GM19468 (cell line): Measurements from ENCODE around the gene SMCP.

ENCODE experiments used
- ATAC-seq: cut with Tn5 transposase; IDR thresholded peaks from one replicate; pipeline ENCODE4 v1.9.1; 2021; ENCODE audit warnings: mild to moderate bottlenecking, moderate library complexity, moderate number of reproducible peaks; ENCODE audit not compliant: unreplicated experiment; ENCODE audit errors: extremely low read depth

The SMCP gene

DNA sequence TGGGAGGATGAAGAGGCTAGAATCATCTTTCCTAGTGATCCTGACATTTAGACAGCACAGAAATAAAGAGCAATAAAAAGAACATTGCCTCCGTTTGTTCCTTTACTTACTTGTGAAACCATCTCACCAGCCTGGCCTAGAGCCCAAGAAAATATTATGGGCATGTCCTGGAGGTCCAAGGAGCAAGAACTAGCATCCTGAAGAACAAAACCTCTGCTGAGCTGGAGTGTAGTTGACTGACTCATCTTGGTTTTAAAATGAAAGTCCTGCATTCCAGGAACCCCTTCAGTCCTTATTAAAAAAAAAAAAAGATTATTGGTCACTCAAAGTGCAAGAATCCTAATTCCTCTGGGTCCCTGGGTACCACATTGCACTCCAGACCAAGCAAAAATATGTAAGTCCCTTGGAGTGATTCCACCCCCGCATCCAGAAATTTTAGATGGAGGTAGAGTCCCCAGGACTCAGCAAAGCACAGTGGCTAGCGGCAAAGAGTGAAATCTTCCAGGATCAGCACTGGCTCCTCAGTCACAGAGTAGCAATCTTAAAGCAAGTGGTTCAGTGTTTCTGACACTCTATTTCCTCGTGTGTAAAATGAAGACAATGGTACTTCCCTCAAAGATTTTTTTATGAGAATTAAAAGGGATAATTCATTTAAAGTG, 7.0 kb downstream of the SMCP start:
- no peak for ATAC-seq

DNA sequence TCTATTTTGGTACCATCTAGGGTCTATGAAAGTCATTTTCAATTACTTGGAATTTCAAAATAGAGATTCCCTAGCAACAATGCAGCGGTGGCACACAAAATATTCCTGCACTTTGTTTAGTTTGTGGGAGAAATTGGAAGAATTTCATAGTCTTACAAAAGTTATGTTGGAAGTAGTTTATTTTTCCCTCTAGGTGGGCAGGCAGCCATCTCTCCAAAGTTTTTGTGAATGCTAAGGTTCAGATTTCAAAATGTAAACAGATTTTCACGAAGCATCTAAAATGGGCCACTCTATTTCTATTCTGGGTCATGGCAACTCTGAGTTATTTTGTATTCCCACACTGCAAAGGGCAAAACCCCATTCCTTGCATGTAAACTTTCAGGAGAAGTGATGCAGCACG, 8.0 kb downstream of the SMCP start:
- no peak for ATAC-seq

DNA sequence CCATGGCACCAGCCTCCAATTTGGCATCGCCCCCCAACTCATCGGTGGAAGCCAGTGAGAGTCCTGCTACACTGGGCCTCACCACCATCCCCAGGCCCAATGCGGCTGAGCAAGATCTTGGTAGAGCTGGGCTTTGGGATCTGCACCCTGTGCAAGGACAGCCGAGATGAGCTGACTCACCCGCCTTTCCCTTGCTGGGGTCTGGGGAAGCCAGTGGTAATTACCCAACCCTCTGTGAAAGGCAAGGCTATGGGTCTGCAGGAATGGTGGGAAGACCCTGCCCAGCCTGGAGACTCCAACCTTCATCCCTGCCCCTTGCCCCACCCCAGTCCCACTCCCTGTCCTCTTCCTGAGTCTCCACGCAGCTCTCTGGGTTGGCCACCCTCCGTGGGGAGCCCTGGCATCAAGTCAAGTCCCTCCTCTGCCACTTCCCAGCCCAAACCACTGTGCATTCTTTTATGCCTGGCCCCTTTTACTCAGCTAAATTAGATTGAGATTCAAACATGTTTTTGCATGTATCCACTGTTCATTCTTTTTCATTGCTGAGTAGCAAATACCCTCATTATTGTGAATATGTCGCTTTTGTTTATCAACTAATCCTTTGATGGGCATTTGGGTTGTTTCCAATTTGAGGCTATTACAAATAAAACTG, 8.8 kb downstream of the SMCP start:
- no peak for ATAC-seq

DNA sequence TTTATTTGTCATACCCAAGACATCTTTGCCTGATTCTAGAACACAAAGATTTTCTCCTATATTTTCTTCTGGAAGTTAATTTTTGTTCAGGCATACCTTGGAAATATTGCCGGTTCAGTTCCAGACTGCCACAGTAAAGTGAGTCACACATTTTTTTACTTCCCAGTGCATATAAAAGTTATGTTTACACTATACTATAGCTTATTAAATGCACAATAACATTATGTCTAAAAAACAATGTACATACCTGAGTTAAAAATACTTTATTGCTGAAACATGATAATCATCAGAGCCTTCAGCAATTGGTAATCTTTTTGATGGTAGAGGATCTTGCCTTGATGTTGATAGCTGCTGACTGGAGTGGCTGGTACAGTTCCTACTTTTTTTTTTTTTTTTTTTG, 10.0 kb downstream of the SMCP start:
- no peak for ATAC-seq

DNA sequence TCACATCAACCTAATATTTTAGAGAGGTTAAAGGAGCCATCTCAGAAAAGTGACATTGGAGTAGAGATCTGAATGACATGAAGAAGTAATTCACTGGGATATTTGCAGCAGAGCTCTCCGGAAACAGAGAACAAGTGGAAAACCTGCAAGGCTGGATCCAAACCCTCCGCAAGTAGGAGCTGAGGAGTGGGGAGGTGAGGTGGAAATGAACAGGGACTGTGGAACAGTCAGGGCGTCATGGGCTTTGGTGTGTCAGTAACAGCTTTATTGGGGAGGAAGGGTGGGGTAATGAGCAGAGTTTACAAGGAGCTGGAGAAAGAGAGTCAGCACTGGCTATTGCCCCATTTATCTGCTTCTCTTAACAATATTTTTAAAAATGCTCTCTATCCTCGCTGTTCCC, 20.9 kb downstream of the SMCP start:
- no peak for ATAC-seq

DNA sequence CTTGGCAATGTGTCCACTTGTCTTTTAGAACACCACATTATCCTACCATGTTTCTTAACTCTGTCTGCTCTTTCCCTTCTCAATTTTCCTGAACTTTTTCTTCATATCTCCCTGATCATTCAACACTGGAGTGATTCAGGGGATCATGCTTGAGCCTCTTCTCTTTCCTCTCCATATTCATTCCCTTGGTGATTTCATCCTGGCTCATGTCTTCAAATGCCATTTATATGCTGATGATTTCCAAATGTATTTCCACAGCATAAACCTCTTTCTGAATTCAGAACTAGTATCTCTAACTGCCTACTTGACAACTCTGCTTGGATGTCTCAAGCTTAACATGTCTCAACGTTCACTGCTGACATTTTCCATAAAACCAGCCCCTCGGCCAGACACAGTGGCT, 21.8 kb downstream of the SMCP start:
- no peak for ATAC-seq

DNA sequence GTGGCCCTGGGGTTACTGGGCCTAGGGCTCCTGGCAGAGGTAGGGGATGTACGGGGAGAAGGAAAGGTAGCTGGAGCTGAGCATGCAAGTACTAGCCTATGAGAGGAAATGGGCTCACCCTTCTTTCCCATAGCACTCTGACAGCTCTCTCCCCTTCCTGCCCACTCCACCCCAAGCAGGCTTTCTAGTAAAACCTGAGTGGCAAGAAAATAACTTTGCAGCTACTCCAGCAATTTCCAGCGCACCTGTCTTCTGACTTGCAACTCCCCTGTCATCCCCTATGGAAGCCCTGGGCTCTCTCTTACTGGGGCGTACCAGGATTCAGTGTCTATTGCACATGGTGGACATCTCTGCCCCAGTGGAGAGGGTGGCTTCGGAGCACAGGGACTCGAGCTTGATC, 23.5 kb downstream of the SMCP start:
- no peak for ATAC-seq

DNA sequence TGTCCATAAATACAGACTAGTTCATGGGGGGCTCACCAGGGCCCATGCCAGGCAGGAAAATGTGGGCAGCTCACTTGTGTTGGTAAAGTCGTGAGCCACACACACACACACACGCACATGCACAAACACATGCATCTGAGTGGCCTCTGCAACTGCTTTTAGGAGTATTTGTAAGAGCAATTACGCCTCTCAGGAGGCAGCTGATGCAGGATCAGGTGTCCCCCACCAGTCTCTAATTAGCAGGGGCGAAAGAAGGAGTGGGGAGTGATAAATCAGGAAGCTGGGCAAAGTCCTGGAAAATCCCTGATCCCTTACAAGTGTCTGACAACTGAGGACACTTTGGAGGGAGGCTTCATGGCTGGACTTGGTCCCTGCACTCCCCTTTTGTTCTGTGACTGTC, 24.5 kb downstream of the SMCP start:
- no peak for ATAC-seq

DNA sequence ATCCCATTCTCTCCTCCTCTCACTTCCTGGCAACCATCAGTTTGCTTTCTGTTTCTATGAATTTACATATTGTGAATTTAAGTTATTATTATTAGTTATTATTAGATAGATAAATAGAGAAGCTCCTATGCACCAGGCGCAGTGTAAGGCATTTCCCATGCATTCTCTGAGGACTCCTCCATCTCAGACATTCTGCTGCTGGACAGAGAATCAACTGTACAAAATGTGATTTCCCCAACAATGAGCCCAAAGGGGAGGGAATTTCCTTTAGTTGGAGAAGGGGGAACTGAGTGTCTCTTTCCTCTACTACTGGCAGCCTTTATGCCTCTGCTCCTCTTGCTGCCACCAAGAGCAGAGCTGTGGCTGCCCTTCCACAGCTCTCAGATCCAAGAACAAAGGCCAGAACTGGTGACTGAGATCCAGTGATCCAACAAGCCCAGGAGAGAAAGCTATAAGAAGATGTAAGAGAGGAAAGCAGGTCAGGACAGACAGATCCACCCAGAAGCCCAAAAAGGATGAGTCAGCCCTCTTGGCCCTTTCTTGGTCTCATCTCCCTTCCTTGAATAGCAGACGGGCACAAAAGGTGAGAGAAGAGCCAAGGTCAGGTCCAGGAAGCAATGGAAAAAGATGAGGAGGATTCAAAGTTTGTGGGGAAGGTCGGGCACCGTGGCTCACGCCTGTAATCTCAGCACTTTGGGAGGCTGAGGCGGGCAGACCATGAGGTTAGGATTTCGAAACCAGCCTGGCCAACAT, 26.7 kb downstream of the SMCP start:
- no peak for ATAC-seq

DNA sequence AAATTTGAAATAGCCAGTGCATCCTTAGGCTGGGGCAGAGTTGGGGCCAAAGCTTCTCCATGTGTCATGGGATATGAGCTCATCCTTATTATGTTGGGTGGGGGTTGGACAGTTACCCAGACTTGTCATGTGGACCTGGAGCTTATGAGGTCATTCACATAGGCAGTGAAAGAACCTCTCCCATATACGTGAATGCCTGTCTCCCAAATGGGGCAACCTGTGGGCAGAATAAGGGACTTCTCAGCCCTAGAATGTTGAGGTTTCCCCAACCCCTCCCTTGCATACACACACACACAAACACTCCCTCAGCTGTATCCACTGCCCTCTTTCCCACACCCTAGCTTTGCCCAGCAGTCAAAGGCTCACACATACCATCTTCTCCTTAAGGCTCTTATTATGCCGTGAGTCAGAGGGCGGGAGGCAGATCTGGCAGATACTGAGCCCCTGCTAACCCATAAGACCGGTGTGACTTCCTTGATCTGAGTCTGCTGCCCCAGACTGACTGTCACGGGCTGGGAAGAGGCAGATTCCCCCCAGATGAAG, 28.0 kb downstream of the SMCP start:
- ATAC-seq = no peak

DNA sequence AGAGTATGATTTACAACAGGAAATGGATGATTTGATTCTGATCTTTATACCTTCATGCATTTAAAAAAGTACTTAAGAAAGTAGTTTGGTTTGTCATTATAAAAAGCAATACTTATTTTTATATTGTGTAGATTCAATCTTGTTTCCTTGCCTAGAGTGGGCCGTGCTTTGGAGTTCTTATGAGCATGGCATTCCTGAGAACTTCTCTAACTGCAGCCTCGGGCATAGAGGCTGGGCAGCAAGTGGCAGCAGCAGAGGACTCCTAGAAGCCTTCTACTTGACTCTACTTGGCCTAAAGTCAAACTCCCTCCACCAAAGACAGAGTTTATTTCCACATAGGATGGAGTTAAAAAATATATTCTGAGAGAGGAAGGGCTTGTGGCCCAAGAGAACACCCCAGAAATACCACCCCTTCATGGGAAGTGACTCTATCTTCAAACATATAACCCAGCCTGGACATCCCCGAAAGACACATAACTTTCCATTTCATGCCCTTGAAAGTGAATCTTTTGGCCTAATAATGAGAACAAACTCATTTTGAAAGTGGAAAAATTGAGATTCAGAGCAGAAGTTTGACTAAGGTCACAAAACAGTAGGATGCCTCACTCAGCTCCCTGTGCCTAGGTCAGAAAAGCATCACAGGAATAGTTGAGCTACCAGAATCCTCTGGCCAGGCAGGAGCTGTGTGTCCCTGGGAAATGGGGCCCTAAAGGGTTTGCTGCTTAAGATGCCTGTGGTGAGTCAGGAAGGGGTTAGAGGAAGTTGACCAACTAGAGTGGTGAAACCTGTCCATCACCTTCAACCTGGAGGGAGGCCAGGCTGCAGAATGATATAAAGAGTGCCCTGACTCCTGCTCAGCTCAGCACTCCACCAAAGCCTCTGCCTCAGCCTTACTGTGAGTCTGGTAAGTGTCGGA, 29.8 kb downstream of the SMCP start, which contains the start of gene IVL:
Gene IVL (plus strand): TSS at position 861 of the 916 bp plus-strand sequence. CDS start 1,252 bp downstream, outside the sequence.
- no peak for ATAC-seq

DNA sequence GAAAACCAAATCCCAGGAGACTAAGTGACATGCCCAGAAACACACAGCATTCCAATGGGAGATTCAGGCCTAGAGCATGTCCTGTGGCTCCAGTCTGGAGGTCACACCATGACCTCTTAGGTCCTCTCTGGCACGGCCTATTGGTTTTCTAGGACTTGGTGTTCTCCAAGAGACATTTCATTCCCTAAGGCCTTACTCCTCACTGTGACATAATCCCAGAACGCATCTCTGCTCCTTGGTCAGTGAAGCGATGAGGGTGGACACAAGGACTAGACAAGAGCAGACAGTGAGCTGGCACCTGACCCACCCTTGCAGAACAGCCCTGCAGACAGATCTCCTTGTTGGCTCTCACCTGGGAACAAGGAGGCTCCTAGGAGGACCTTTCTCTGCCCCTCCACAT, 31.1 kb downstream of the SMCP start:
- no peak for ATAC-seq

DNA sequence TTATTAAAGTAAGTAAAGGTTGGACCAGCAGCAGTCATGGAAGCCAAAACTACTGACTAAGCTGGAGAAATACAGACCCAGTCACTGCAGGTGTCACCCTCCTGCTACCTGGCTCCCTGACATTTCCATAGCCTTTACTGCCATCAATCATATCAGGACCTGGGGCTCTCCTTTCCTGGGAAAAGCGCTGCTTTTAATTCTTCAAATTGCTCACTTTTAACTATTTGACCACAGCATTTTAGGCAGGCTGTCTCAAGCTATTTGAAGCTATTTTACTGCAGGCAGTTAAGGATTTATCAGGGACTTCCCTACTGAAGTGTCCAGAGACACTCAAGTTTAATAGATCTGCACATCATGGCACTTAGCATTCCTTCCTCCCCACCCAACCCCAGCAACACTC, 34.3 kb downstream of the SMCP start:
- no peak for ATAC-seq

DNA sequence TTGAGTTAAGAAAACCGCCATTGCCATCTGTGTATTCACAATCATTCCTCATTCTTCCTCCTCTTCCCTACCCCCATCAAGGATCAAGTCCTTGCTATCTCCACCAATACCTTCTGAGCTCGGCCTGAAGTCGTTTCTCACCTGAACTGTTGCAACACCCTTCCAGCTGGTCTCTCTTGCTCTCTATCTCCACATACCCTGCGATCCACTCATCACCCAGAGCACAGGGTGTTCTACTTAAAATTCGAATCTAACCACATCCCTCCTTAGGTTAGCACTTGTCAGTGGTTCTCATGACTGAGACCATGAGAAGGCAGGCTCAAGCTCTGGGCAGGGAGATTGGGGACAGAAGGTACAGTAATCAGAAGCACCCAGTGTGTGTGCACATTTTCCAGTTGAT, 34.8 kb downstream of the SMCP start:
- ATAC-seq = no peak

DNA sequence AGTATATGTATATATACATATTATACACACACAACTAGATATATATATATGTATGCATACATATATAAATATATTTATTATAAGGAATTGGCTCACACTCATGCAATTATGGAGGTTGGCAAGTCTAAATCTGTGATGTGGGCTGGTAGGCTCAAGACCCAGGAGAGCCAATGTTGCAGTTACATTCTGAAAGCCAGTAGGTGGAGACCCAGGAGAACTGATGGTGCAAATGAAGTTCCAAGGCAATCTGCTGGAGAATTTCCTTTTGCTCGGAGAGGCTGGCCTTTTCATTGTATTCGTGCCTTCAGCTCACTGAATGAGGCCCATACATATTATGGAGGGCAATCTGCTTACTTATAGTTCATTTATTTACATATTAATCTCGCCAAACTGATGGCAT, 39.7 kb downstream of the SMCP start:
- no peak for ATAC-seq

DNA sequence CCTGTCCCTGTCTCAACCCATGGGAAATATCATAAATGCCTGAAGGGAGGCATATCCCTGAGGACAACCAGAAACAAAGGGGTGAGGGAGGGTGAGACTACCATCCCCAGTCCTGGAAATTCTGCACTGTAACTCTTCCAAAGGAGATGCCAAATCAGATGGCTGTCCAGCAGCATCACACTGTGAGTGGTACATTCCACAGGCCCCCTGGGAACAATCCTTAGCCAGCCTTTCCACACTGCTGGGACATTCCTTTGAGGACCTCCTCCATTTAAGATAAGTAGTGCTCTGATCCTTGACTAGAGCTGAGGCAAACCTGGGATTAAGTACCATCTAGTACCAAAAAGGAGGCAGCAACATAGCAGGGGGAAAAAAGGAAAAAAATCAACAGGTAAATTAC, 40.9 kb downstream of the SMCP start:
- ATAC-seq = no peak

DNA sequence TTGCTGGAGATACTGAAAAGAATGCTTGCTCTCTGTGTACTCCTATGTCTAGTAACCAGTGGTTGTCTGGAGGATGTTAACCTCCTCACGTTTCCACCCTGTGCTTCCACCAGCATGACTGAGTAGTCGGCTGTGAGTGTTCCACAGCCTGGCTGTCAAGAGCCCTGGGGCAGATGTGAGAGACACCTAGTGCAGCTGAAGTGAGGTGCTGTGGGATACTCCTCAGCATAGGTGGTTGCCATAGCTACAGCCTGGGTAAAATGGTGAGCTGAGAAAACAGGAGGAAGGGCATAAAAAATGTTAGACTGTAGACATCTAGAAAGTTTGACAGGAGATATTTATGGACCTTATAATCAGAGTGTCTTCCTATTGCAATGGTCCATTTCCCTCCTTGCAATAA, 46.1 kb downstream of the SMCP start:
- no peak for ATAC-seq

DNA sequence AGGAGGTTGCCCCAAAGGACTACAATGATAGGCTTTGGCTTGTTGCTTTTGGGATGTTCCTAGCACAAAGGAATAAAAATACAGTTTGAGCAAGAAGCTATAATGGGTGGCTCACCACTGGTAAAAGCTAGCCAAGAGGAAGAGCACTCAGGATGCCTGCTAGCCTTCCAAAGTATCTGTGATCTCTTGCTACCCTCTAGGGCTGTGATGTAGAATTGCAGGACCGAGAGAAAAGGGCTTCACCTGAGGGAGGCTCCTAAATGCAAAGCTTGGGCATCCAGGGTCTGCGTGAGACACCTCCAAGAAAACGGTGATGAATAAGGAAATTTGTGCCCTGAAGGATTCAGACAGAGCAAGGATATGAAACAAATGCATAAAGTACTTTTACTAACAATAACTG, 48.0 kb downstream of the SMCP start:
- ATAC-seq = no peak

DNA sequence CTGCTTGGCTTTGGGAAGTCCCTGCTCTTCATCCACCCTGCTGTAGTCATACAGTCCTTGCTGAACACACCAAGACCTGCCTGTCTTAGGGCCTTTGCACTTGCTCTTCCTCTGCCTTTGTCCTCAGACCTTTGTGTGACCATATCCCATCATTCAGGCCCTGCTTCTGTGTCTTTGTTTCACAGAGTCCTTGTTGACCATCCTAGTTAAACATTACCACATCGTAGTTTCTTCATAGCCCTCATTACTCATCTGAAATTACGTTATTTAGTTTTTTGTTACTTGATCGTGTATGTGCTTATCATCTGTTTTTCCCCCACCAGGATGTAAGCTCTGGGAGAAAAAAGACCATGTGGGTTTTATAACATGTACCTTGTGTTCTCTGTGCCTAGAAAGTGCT, 50.5 kb downstream of the SMCP start:
- ATAC-seq = no peak

DNA sequence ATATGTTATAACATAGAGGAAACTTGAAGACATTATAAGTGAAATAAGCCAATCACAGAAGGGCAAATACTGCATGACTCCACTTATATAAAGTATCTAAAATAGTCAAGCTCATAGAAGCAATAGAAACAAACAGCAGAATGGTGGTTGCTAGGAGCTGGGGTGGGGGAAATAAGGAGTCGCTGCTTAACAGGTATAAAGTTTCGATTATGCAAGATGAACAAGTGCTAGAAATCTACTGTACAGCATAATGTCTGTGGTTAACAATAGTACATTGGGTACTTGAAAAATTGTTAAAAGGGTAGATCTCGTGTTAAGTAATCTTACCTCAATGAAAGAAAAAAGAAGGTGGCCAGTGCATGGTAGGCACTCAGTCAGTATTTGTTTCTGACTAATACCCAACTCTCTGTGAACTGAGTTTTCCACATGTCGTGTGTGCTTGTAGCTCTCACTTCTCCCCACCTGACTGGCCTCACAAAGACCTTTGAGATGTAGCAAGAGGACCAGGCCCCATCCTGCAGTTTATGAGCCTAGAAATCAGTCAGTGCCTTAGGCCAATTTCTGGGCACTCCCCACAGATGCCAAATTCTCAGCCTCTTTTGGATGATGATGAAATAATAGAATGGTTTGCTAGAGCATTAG, 54.2 kb downstream of the SMCP start:
- ATAC-seq = no peak
